Caco-2 (cell line): ENCODE results near the gene TBRG1. TPM values are rescaled to one million over a fixed set of nuclear protein-coding genes. Genes with fewer than 3 reads are reported as not detected.

Experiments used
- BruUV-seq: library from RNA; stranded (reverse); fragments of 400-500 nt; replicated peaks from 2 replicates; lab custom pipeline; 2021; lab: Mats Ljungman, UMichigan
- CTCF ChIA-PET: fragments of 300-600 bp; sonication (Branson Sonifier 250); formaldehyde crosslinking; loops from one replicate; lab custom pipeline; 2022; ENCODE audit warnings: antibody characterized with exemption; lab: Charles Lee
- POLR2A ChIA-PET: fragments of 300-600 bp; sonication (Branson Sonifier 250); formaldehyde crosslinking; loops from one replicate; lab custom pipeline; 2022; ENCODE audit warnings: antibody characterized with exemption; lab: Charles Lee
- DNase-seq, 2 experiments: peaks; one replicate each; pipeline versions ENCODE4 v3.0.0 to v3.0.0-alpha.2; 2020 to 2022
- H3K27me3 ChIP-seq: replicated peaks from 2 replicates; pipeline ENCODE4 v1.6.0; 2011; ENCODE audit warnings: low read length; ENCODE audit not compliant: control insufficient read depth, insufficient read depth
- H3K36me3 ChIP-seq: 2 replicates; pipeline ENCODE4 v1.5.1; 2011; ENCODE audit warnings: low read length; ENCODE audit not compliant: control insufficient read depth, insufficient read depth
- H3K4me1 ChIP-seq: fragments of 250-450 bp; sonication (Bioruptor Pico); 2 replicates; pipeline ENCODE4 v1.5.1; 2020; ENCODE audit warnings: mild to moderate bottlenecking
- H3K4me3 ChIP-seq: 2 replicates; pipeline ENCODE4 v1.5.1; 2011; ENCODE audit warnings: low read depth, mild to moderate bottlenecking, control low read depth, low read length
- H3K9me3 ChIP-seq: fragments of 250-450 bp; sonication (Bioruptor Pico); 2 replicates; pipeline ENCODE4 v1.5.1; 2020; ENCODE audit warnings: mild to moderate bottlenecking, moderate library complexity
- H3K27ac Mint-ChIP-seq: one replicate; pipeline ENCODE4 v1.8.0; 2022; ENCODE audit warnings: mixed read lengths; ENCODE audit not compliant: unreplicated experiment
- H3K27me3 Mint-ChIP-seq: one replicate; pipeline ENCODE4 v1.8.0; 2022; ENCODE audit warnings: mixed read lengths; ENCODE audit not compliant: insufficient read depth, unreplicated experiment
- H3K36me3 Mint-ChIP-seq: one replicate; pipeline ENCODE4 v1.8.0; 2022; ENCODE audit warnings: mild to moderate bottlenecking, mixed read lengths; ENCODE audit not compliant: insufficient read depth, unreplicated experiment
- H3K4me1 Mint-ChIP-seq: one replicate; pipeline ENCODE4 v1.8.0; 2022; ENCODE audit warnings: low read depth, mixed read lengths; ENCODE audit not compliant: unreplicated experiment
- H3K4me3 Mint-ChIP-seq: one replicate; pipeline ENCODE4 v1.8.0; 2022; ENCODE audit warnings: mild to moderate bottlenecking, moderate library complexity, mixed read lengths; ENCODE audit not compliant: unreplicated experiment
- H3K9me3 Mint-ChIP-seq: one replicate; pipeline ENCODE4 v1.8.0; 2022; ENCODE audit warnings: mixed read lengths; ENCODE audit not compliant: unreplicated experiment
- intact Hi-C: fragments of 100-400 bp; cut with micrococcal nuclease; formaldehyde crosslinking; loops from one replicate; pipeline ENCODE4 v1.10.0; 2022; ENCODE audit not compliant: unreplicated experiment
- total RNA-seq: library from RNA; stranded (reverse); gene quantifications from 2 replicates; pipeline ENCODE4 v1.2.3, GENCODE V29; 2022
- TF ChIP-seq, protein P1 (sequence below), 2 experiments: fragments of 200-600 bp in 1 of 2; IDR thresholded peaks; 1 replicate in 1 of 2; 2 replicates in 1 of 2; pipeline versions ENCODE4 v1.5.1 to v1.8.0; 2011 to 2022; ENCODE audit warnings: antibody characterized with exemption in 1 of 2, control low read depth in 1 of 2, inconsistent platforms in 1 of 2, low read depth in 1 of 2, low read length in 1 of 2, mild to moderate bottlenecking in 1 of 2, moderate library complexity in 1 of 2; ENCODE audit not compliant: insufficient read depth in 1 of 2, severe bottlenecking in 1 of 2, unreplicated experiment in 1 of 2

The TBRG1 gene
- total RNA-seq, 1 experiment from 2014 or later: 71.5 TPM

DNA sequence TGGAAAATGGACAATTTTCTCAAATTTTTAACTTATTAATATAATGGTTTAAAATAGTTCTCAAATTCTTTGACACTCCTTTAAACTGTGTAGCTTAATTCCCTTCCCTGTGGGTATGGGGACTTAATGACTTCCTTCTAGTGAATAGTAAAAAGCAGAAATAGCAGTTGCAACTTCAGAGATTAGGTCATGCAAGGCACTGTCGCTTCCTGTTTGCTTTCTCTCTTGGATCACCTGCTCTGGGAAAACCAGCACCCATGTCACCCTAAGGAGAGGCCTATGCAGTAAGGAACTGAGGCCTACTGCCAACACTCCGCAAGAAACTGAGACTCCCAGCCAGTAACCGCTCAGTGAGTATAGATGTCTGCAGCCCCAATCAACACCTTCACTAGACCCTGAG, 16.9 kb upstream of the TBRG1 start:
- intact Hi-C loops: no loop called here
- POLR2A ChIA-PET: interaction anchor here (0.6 kb wide), 1 partner anchor 12 kb away, joined by 3 read pairs; no protein-coding TSS in a partner anchor
- no peak overlapping the region for H3K4me3 Mint-ChIP-seq
- H3K27me3 ChIP-seq: no peaks in the 10 kb centered on the region
- DNase-seq: no peak
- H3K9me3 ChIP-seq: peaks cover 2% of the 10 kb centered on the region; the same call in 1 of the 2 replicates
- CTCF ChIA-PET: no interaction called here
- H3K4me1 Mint-ChIP-seq: peaks cover 7% of the 10 kb centered on the region
- TF ChIP-seq, protein P1, sequence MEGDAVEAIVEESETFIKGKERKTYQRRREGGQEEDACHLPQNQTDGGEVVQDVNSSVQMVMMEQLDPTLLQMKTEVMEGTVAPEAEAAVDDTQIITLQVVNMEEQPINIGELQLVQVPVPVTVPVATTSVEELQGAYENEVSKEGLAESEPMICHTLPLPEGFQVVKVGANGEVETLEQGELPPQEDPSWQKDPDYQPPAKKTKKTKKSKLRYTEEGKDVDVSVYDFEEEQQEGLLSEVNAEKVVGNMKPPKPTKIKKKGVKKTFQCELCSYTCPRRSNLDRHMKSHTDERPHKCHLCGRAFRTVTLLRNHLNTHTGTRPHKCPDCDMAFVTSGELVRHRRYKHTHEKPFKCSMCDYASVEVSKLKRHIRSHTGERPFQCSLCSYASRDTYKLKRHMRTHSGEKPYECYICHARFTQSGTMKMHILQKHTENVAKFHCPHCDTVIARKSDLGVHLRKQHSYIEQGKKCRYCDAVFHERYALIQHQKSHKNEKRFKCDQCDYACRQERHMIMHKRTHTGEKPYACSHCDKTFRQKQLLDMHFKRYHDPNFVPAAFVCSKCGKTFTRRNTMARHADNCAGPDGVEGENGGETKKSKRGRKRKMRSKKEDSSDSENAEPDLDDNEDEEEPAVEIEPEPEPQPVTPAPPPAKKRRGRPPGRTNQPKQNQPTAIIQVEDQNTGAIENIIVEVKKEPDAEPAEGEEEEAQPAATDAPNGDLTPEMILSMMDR (IDR thresholded peaks at IDR 0.05; ENCODE audit: insufficient read depth in 1 of 2, low read depth in 1 of 2, low read length in 1 of 2, severe bottlenecking in 1 of 2, unreplicated experiment in 1 of 2): no peak
- no peaks in the 10 kb centered on the region for H3K36me3 Mint-ChIP-seq
- no peaks in the 10 kb centered on the region for H3K36me3 ChIP-seq
- H3K27me3 Mint-ChIP-seq: peaks cover 12% of the 10 kb centered on the region
- no TSS peak for BruUV-seq
- no peak overlapping the region for H3K4me3 ChIP-seq
- no peaks in the 10 kb centered on the region for H3K4me1 ChIP-seq
- H3K27ac Mint-ChIP-seq: no peak overlapping the region
- H3K9me3 Mint-ChIP-seq: no peaks in the 10 kb centered on the region

DNA sequence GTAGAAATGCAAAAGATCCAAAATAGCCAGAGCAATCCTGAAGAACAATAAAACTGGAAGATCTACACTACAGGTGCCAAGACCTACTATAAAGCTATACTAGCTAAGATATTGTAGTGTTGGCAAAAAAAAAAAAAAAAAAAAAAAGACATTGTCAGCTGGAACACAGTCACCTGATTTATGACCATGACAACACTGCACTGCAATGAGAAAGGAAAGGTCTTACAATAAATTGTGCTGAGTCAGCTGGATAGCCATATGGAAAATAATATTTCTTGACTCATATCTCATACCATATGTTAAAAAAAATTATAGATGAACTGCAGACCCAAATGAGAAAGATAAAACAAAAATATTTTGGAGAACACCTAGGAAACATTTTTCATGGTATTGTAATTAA, 14.5 kb upstream of the TBRG1 start:
- H3K27me3 Mint-ChIP-seq: peaks cover 7% of the 10 kb centered on the region
- CTCF ChIA-PET: no interaction called here
- BruUV-seq: no TSS peak
- Histone ChIP-seq H3K4me1 (no peaks in the 10 kb centered on the region), H3K9me3 (peaks cover 2% of the 10 kb centered on the region; the same call in 1 of the 2 replicates), H3K27me3 (no peaks in the 10 kb centered on the region), H3K4me3 (no peak overlapping the region), H3K36me3 (no peaks in the 10 kb centered on the region)
- DNase-seq: no peak
- peaks cover 7% of the 10 kb centered on the region for H3K4me1 Mint-ChIP-seq
- H3K9me3 Mint-ChIP-seq: no peaks in the 10 kb centered on the region
- no peak overlapping the region for H3K27ac Mint-ChIP-seq
- H3K4me3 Mint-ChIP-seq: no peak overlapping the region
- TF ChIP-seq, protein P1 (IDR thresholded peaks at IDR 0.05; ENCODE audit: insufficient read depth in 1 of 2, low read depth in 1 of 2, low read length in 1 of 2, severe bottlenecking in 1 of 2, unreplicated experiment in 1 of 2): no peak
- POLR2A ChIA-PET: no interaction called here
- intact Hi-C loops: no loop called here
- H3K36me3 Mint-ChIP-seq: no peaks in the 10 kb centered on the region

DNA sequence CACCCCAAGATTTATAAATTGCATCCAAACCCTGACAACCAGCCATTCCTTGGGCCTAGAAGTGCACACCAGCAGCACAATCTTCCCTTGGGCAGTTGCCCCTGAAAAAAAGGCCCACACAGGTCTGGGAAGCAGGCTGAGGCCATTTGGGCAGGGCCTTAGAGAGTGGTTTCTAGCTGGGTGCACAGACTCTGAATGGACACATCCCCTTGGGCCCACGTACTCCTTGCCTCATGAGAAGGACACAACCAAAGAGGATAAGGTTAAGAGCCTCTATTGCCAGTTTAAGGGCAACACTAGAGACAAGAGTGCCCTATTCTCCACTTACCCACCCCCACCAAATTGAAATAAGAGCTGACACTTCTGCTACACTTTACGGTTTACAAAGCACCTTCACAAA, 12.4 kb upstream of the TBRG1 start:
- no peaks in the 10 kb centered on the region for H3K27me3 ChIP-seq
- intact Hi-C loops: no loop called here
- H3K4me1 ChIP-seq: no peaks in the 10 kb centered on the region
- BruUV-seq: no TSS peak
- POLR2A ChIA-PET: no interaction called here
- Mint-ChIP-seq H3K27me3 (peaks cover 6% of the 10 kb centered on the region), H3K4me1 (no peaks in the 10 kb centered on the region), H3K9me3 (no peaks in the 10 kb centered on the region), H3K4me3 (no peak overlapping the region), H3K36me3 (no peaks in the 10 kb centered on the region), H3K27ac (no peak overlapping the region)
- DNase-seq: no peak
- H3K9me3 ChIP-seq: peaks cover 2% of the 10 kb centered on the region; the same call in 1 of the 2 replicates
- TF ChIP-seq, protein P1 (IDR thresholded peaks at IDR 0.05; ENCODE audit: insufficient read depth in 1 of 2, low read depth in 1 of 2, low read length in 1 of 2, severe bottlenecking in 1 of 2, unreplicated experiment in 1 of 2): no peak
- H3K36me3 ChIP-seq: no peaks in the 10 kb centered on the region
- H3K4me3 ChIP-seq: no peak overlapping the region
- CTCF ChIA-PET: interaction anchor here (0.6 kb wide), 1 partner anchor 173 kb away, joined by 3 read pairs; no protein-coding TSS in a partner anchor
